ENCODE data around the gene ASMTL.
"Not testable (repeated sequence)": the region's sequence is repeated elsewhere in the genome, so short reads cannot be mapped to it uniquely, and the experiment has no call there.

ASMTL gene

GRCh38 chrX:1452516-1453394 is at the start of gene ASMTL:
ASMTL (minus strand) TSS chrX:1452909; CDS start chrX:1452840, 69 bp downstream.
- DNase-seq: no peak

GRCh38 chrX:1502241-1502640 is 49.5 kb upstream of the ASMTL start:
- DNase-seq: no peak

GRCh38 chrX:1500701-1501624 is 48.3 kb upstream of the ASMTL start:
- DNase-seq: no peak

- DNase-seq: no peak
Observed at GRCh38 chrX:1496076-1496475, 43.4 kb upstream of the ASMTL start.

GRCh38 chrX:1493877-1494510 is 41.3 kb upstream of the ASMTL start:
- DNase-seq: no peak

GRCh38 chrX:1493412-1493811 is 40.7 kb upstream of the ASMTL start:
- no peak for DNase-seq

- no peak for DNase-seq
Observed at GRCh38 chrX:1492421-1493012, 39.8 kb upstream of the ASMTL start.

GRCh38 chrX:1491851-1492349 is 39.2 kb upstream of the ASMTL start:
- no peak for DNase-seq

- not testable (repeated sequence) for DNase-seq
Observed at GRCh38 chrX:1491248-1491647, 38.5 kb upstream of the ASMTL start.

GRCh38 chrX:1490723-1491122 is 38.0 kb upstream of the ASMTL start:
- not testable (repeated sequence) for DNase-seq

- not testable (repeated sequence) for DNase-seq
Observed at GRCh38 chrX:1489354-1489753, 36.6 kb upstream of the ASMTL start.

GRCh38 chrX:1488745-1489144 is 36.0 kb upstream of the ASMTL start:
- DNase-seq: no peak

GRCh38 chrX:1488141-1488540 is 35.4 kb upstream of the ASMTL start:
- DNase-seq: no peak

GRCh38 chrX:1487401-1487800 is 34.7 kb upstream of the ASMTL start:
- DNase-seq: no peak

GRCh38 chrX:1486749-1487361 is 34.1 kb upstream of the ASMTL start:
- DNase-seq: no peak

- no peak for DNase-seq
Observed at GRCh38 chrX:1486177-1486576, 33.5 kb upstream of the ASMTL start.

- no peak for DNase-seq
Observed at GRCh38 chrX:1485033-1485432, 32.3 kb upstream of the ASMTL start.

- no peak for DNase-seq
Observed at GRCh38 chrX:1484638-1485019, 31.9 kb upstream of the ASMTL start.

- no peak for DNase-seq
Observed at GRCh38 chrX:1483843-1484637, 31.3 kb upstream of the ASMTL start.

- not testable (repeated sequence) for DNase-seq
Observed at GRCh38 chrX:1482530-1482928, 29.8 kb upstream of the ASMTL start.

Data from amniotic stem cell (primary cell).